ENCODE data around the gene REPIN1.

DNA sequence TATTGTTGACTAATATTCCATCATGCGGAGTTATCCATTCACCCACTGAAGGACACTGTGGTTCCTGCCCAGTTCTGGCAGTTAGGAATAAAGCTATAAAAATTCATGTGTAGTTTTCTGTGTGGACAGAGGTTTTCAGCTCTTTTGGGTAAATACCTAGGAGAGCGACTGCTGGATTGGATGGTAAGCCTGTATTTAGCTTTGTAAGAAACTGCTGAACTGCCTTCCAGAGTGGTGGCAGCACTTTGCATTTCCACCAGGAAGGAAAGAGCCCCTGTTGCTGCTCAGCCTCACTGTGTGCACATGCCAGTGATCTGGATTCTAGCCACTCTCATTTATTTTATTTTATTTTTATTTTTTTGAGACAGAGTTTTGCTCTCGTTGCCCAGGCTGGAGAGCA, 24.7 kb downstream of the REPIN1 start:
- no peak for TF ChIP-seq CTCF (IDR thresholded peaks at IDR 0.05)
- no peak for TF ChIP-seq POLR2A (IDR thresholded peaks at IDR 0.05; ENCODE audit: low read depth)
- TF ChIP-seq POLR2AphosphoS5 (IDR thresholded peaks at IDR 0.05) = no peak
- TF ChIP-seq EP300 (IDR thresholded peaks at IDR 0.05) = no peak
